NCI-H345 treated with DMSO at 0.1 percent for 48 hours (cell line): Measurements from ENCODE around the gene TSPO2.
A peak's percentile ranks its signal among the peaks of the same experiment; 100 is the strongest.

ENCODE experiments used
- DNase-seq: peaks from one replicate; lab custom pipeline; 2025; ENCODE audit not compliant: unreplicated experiment; lab: John Stamatoyannopoulos, UW

Gene TSPO2

DNA sequence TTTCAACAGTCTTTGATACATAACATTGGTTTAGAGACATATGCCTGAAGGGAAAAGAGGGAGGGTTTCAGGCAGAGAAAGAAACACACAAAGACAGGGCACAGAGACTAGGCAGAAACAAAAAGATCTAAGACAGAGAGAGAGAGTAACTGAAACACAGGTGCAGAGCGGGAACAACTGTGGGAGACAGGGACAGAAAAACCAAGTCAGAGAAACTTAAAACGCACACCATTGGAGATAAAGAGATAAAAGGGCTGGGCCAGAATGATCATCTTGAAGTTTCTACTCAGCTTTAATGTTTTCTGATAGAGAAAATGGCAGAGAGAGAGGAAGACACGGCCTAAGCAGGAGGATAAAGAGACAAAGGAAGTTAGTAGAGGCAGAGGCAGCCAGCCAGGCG, 15.0 kb upstream of the TSPO2 start:
- no peak for DNase-seq

DNA sequence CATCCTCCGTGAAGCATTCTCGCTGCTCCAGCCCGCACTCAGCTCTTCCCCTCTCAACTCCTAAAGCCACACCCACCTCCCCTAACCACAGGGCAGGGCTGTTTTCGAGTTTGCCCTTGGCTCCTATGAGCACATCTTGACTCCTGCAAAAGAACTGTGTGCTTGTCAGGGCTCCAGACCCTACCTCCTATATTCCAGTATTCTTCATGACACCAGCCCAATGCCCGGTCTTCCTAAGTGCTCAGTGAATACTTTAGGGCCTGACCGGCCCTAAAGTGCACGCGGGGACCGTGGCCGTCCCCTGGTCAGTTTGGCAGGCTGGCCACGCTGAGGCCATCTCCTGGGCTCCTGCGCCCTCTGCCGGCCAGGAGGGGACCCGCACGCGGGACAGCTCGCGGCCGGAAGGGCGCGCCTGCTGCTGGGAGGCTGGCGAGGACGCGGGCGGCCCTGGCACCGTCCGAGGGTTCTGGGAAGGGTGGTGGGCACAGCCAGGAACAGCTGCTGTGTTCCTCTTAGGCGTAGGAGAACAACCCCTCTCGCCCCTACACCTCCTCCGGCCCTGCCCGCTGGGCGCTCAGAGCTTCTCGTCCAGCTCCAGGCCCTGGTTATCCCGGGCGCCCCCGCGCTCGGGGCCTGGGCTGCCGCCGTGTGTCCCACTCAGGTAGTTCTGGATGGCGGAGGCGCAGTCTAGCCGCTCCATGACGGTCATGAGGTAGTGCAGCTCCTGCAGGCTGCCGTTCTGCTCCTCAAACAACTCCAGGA, 14.3 kb upstream of the TSPO2 start:
- no peak for DNase-seq

DNA sequence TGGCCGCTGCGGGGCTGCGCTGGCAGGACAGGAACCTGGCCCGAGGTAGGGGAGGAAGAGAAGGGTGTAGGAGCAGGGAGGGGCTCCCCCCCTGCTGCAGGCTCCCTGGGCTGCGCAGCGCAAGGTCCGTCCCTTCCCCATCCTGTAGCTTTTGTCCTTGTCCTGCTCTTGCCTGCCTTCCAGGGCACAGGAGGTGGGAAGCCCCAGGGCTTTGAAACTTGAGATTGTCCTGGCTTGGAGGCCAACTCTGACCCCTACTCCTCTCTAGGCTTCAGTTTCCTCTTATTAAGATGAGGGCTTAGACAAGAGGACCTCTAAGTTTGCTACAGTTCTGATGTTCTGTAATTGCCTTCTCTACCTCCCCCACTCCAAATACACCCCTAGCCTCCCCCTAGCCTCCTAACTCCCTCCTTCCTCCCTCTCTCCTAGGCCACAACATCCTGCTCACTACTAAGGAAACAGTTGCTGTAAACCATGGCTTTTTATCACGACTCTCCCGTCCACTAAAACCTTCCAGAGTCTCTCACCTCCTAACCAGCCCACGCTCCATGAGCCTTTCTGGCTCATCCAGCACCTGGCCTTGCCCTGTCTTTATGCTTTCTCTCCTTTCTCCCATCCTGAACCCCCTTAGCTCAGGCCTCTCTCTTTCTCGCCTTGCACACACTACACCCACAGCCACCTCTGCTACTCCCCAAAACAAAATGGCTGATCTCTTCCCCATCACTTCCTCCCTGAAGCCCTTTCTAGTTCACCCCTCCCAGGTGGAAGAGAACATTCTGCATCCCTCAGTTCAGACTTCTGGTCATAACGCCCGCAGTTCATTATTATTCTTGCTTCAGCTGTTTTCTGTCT, 13.5 kb upstream of the TSPO2 start:
- DNase-seq: no peak

DNA sequence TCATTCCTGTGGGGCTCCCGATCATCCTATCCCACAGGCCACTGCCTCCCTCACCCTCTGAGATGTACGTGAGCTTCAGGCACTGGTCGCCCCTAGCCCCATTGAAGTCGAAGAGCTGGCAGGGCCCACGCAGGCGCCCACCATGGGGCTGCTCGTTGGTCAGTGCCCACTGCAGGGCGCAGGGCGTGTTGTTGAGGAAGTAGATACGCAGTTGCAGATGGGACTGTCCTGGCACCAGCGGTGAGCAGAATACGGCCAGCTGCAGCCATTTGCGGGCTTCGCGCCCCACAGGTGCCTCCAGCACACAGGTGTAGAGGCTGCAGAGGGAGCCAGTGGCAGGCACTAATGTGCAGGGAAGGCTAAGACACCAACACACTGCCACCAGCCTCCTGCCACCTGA, 9.4 kb upstream of the TSPO2 start:
- no peak for DNase-seq

DNA sequence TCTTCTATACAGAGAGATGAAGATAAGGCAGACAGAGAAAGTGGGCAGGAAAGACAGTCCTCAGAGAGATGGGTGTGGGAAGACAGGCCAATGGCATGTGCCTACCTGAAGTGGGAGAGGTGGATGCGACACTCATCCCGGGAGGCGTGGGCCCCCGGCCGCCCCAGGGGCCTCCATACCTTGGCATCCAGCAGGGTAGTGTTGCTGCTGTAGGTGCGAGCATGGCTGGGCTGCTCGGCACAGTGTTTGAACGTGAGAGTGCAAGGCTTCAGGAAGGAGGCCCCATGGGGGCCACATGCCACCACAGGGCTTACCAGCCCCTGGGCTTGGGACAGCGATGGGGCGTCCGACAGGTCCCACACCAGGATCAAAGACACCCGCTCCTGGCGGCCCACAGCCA, 8.5 kb upstream of the TSPO2 start:
- no peak for DNase-seq

DNA sequence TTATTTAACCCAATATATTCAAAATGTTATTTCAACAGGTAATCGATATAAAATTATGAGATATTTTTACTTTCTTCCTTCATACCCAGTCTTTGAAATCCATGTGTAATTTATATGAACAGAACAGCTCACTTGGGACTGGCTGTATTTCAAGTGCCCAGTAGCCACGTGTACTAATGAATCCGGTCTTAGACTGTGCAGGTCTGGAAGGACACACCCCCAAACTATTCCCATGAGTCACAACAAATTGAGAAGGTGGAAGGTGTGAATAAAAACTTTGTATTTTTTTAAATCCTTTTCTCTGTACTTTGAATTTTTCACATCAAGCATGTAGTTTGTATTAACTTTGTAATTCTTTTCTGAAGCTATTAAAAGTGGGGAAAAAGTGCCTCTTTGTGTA, 6.1 kb upstream of the TSPO2 start:
- DNase-seq: no peak

DNA sequence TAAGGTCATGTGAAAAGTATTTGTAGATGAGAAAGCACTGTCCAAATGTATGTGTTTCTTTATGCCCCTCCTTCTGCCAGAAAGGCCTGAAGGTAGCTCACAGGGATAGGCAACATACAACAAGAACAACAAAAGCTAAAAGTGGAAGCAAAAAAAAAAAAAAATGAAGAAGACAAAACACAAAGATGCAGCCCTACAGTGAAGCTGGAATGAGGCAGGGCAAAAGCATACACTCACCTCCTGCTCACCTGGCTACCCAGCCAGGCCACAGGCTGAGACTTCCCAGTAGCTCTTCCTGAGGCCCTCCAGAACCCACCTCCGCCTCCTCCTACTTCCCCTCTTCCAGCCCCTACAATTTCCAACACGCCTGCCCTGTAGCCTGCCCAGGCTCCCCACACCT, 5.7 kb upstream of the TSPO2 start:
- no peak for DNase-seq

DNA sequence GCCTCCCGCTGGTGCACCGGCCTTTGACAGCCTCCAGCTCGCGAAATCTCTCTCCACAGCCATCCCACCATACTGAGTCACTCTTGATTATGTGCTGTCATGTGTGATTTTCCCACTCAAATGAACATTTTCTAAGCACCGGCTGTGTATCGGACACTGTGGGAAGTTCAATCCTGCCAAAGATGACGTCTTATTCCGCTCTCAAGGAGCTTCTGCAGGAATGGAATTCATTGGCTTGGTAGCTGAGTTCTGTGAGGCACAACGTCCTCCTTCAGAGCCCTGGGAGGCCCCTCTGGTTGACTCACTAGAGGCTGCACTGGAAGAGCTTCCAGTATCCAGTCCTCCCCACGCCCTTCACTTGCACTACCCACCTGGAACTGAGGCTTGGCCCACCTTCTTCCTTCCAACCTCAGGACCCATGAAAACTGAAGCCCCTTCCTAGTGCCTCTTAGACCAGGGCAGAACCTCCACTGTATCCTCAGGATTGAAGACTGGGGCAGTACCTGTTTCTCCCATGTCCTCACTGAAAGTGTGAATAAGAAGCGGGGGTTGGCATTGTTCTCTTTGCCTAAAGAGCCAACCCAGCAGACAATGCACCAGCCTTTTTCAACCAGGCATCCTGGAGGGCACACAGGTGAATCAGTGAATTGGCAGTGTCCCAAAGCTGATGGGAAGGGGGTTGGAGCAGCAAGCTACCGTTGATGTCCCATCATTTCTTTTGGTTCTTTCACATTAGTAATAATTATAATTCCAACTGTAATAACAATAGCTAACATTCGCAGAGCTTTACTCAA, 5.0 kb upstream of the TSPO2 start:
- DNase-seq: peak; percentile 47

DNA sequence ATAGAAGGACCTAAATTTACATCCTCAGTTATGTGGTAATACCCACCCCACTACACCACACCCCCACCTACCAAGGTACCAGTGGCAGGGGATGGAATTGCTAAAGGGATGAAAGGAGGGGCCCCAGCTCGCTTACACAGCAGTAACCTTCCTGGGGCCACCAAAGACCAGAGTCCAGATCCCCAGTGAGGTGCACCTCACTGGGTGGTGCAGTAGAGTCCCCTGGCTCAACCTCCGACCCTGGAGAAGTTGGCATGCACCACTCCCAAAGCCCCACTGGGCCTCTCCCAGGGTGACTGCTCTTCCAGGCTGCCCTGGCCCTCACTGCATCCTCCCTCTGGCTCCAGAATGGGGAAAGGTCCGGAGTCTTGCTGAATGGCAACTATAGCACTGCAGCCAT, 4.1 kb upstream of the TSPO2 start:
- no peak for DNase-seq

DNA sequence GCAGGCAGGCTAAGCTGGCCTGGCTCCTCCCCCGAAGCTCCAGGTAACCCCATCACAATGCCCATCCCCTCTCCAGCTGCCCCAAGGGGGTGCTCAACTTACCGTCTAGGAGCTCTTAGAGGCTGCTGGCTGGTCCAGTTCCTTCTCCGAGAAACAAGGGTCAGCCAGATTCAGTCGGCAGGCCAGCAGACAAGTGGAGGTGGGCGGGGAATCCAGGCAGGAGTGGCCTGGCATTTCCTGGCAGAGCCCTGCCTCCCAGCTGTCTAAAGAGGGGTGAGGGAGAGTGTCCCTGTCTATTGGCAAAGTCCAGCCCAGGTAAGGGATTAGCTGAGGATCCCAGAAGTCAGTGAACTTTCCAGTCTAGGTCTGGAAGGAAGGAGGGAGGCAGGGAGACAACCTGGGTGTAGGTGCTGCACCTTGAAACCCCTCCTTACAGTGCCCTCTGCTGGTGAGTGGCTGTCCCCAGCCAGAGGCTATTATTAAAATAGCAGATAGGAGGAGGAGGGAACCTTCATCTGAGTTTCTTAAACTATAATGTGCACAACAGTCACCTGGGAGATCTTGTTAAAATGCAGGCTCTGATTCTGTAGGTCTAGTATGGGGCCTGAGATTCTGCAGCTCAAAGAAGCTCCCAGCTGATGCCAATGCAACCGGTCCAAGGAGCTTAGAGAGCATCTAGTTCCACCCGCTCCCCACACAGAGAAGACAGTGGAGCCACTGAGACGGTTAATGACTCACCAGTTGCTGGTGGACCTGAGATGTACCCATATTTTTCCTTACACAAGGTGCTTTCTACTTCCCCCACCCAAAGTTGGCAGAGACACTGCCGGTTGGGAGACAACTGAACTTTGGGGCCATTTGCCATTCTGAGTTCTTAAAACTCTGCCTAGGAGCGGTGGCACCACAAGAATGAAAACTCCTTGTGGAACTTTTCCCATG, 2.9 kb upstream of the TSPO2 start, which contains the start of gene UNC5CL:
Gene UNC5CL, minus strand, starts transcription at position 162 of the 939 bp plus-strand sequence. CDS start 4,147 bp downstream, outside the sequence.
- DNase-seq: peak; percentile 5

DNA sequence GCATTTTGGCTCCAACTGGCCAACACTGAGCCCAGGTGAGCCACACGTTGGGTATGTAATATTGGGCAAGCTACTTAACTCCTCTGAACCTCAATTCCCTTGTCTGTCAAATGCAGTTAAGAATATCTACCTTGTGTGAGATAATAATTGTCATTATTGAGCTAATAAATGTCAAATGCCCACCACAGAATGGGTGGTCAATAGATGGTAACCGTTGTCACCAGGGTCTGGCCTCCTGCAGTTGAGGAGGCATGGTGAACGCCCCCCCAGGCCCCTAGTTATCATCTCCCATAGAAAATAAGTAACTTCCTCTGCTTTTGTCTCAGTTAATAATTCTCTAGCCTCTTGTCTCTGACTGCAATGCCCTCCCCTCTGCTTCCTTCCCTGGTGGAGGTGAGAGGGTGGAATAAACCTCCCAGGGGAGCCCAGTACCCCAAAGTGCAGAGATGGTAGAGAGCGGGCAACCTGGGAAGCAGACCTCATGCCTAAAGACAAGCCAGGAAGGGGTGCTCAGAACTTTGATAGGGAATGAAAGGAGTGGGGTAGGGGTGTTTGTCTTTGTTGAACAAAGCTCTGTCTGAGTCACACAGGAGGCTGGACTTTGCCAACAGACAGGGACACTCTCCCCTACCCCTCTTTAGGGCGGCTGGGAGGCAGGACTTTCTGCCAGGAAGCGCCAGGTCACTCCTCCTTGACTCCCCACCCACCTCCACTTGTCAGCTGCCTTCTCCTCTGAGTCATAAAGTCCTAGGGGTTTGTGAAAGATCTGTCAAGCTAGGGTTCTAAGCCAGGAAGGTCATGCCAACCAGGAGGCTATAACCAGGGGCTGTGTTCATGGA, 1.9 kb upstream of the TSPO2 start:
- DNase-seq: no peak

DNA sequence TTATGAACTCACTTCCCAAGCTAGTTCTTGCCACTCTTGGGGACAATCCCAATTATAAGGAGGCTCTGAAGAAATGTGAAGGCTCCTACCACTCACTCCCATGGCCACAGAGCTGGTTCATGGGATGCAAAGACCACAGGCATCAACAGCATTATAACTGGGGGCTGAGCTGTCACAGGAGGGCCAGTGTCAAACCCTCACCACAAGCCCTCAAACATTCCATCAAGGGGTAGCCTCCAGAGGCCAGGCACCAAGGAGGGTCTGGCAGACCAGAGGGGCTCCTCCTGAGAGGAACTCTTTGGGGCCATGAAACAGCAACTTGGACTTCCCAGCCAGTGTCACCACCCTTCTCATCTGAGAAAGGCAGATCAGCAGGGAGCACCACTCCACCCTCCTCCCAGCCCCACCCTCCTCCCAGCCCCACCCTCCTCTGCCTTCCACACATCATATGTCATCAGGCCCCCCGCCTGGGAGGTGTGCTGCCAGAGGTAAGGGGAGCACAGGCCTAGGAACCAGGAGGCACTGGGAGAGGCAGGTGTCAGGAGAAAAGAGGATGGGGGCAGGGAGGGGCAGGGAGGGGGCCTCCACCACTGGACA, 1.2 kb upstream of the TSPO2 start:
- no peak for DNase-seq

DNA sequence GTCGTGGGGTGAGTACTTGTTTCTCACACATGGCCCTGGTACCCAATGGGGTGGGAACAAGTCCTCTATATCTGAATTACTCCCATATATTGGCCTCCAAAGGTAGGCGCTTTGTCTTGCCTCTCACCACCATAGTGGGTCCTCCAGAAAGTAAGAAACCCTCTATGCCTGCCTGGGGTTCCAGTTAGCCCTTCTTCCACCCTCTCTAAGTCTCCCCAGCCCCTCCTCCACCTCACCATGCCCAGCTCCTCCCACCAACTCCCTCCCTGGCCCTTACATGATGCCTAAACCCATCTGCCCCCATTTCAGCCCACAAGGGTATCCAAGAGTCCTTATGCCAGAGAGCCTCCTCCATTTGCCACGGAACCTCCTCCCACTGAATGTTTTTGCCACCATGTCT, 884 bp downstream of the TSPO2 start:
- no peak for DNase-seq

DNA sequence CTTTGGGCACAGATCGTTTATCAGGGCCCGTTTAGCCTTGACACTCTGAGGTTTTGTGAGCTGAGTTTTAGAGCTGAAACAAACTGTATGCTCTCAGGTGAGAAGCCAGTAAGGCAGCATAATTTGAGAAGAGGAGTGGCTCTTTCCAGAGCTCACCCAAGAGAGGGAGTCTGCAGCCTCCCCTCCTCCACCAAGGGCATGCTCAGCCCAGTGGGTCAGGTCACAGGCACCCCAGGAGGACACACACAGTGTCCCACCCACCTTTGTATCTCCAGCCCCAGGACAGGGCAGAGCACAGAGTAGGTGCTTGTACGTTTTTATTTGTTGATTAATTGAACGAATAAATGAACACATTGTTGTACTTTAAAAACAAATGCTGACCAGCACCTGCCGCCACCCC, 3.4 kb downstream of the TSPO2 start:
- DNase-seq: no peak

DNA sequence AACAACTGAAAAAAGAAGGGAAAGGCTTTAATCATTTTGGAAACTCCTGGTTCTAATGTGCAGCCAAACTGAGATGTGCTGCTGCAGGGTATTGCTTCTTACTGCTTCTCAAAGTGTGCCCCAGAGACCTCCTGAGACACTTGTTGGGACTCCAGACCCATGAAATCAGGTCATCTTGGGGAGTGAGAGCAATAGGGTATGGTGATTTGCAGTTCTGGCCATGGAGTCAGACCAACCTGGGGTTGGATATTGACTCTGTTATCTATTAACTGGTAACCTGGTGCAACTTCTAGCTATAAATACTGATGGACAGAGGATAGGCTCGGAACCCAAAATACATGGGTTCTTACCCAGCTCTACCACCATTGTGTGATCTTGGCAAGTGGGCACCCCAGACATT, 3.8 kb downstream of the TSPO2 start:
- no peak for DNase-seq

DNA sequence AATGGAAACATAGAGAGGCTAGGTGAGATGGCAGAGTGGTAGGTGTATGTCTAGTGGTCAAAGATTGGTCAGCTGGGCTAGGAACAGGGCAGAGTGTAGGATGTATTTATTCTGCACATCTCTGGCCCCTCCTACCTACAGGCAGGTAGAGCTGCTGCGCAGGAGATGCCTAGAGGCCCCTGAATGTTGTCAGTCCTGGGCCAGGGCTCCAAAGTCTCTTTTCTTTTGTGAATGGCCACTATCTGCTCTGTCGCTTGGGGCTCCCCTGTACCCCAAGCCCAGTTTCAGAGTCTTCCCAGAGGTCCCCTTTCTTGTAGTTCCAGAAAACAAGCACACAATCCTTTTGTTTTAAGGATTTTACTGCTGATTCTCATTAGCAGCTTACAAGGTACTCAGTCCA, 5.0 kb downstream of the TSPO2 start:
- no peak for DNase-seq

DNA sequence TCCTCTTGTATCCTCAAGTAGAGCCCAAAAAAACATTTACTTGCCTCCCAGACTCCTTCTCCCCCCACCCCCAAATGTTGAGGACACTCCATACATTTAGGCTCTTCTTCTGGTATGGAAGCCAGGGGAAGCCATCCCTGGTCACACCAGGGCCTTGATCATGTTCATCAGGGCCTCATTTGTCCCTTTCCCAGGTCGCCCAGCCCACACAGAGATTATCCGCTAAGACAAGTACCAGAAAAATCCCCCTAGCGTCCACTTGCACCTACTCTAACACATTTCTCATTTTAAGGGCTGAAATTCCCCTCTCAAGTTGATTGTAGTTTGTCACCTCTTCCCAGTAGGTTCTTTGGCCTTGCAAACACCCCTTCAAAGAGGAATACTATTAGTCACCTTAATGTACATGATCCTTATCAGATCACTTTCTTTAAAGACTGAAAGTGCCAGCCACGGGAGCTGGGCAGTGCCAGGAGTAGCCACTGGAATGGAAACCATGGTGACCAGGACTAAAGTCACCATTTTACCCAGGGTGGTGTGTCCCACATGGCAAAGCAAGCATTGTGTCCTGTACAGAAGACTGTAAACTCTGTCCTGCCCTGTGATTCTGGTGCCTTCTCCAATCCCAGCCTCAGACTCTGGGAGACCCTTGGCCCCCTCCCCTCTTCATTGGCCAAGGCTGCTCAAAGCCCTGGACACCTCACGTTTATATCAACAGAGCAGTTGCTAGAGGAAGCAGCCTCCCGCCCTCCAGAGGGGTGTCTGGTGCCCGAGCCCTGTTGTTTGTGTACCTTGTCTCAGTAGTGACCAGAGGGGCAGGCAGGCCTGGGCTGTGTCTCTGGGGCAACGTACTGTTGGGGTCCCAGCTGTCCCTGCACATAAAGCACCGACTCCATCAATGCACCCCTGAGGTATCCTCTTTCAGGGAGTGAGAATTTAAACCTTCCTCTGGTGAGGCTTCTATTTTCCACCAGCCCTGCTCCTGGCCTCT, 5.8 kb downstream of the TSPO2 start:
- no peak for DNase-seq

DNA sequence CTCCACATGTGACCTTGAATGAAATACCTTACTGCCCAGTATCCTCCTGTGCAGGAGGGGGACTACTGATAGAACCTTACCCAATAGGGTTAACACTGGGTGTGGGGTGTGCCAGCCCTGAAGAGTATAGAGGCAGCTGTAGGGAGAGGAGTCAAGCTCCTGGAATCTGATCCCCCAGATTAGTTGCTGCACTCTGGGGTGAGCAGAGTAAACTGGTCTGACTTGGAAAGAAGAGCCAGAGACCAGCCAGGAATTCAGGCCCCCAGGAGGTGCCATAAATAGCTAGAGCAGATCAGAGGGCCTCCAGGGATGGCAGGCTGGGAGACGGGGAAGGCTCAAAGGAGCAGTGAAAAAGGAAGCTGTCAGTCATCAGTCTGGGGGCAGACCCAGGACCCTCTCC, 7.3 kb downstream of the TSPO2 start:
- DNase-seq: no peak
